ENCODE results near the gene DNAH9.

- no peak for TF ChIP-seq SUZ12 (IDR thresholded peaks at IDR 0.05; ENCODE audit: extremely low read depth, insufficient read depth, insufficient read length)
- TF ChIP-seq YY1 (IDR thresholded peaks at IDR 0.05; ENCODE audit: insufficient read depth, insufficient read length), result no peak
- no peak for TF ChIP-seq ZNF274 (IDR thresholded peaks at IDR 0.05; ENCODE audit: low read depth, low read length)
These were observed 371.3 kb downstream of the DNAH9 start for GRCh38 chr17:11969565-11969964.
